ENCODE measurements around the gene OR13F1.
"Not testable (repeated sequence)": the region's sequence is repeated elsewhere in the genome, so short reads cannot be mapped to it uniquely, and the experiment has no call there.

Gene OR13F1

GRCh38 chr9:104494808-104495207 is 9.3 kb upstream of the OR13F1 start:
- peak in 1 of 2 donors; percentile 15 for DNase-seq (ENCODE audit: low read depth in 2 of 2)
- no peak for TF ChIP-seq CTCF (IDR thresholded peaks at IDR 0.05; ENCODE audit: low read depth, low read length)
- no peak overlapping the region for H3K4me3 ChIP-seq (replicated peaks in 1 of 2; ENCODE audit: low read depth in 2 of 2, low read length in 2 of 2)

- DNase-seq (ENCODE audit: low read depth in 2 of 2), result no peak
- no peak overlapping the region for H3K4me3 ChIP-seq (replicated peaks in 1 of 2; ENCODE audit: low read depth in 2 of 2, low read length in 2 of 2)
- TF ChIP-seq CTCF (IDR thresholded peaks at IDR 0.05; ENCODE audit: low read depth, low read length), result no peak
Observed at GRCh38 chr9:104503440-104503839, 623 bp upstream of the OR13F1 start.

- TF ChIP-seq CTCF (IDR thresholded peaks at IDR 0.05; ENCODE audit: low read depth, low read length), result no peak
- H3K4me3 ChIP-seq (replicated peaks in 1 of 2; ENCODE audit: low read depth in 2 of 2, low read length in 2 of 2), result no peak overlapping the region
- DNase-seq (ENCODE audit: low read depth in 2 of 2), result no peak
Observed at GRCh38 chr9:104506565-104506964, 2.5 kb downstream of the OR13F1 start.

- no peak for TF ChIP-seq CTCF (IDR thresholded peaks at IDR 0.05; ENCODE audit: low read depth, low read length)
- DNase-seq (ENCODE audit: low read depth in 2 of 2), result no peak
- no peak overlapping the region for H3K4me3 ChIP-seq (replicated peaks in 1 of 2; ENCODE audit: low read depth in 2 of 2, low read length in 2 of 2)
Observed at GRCh38 chr9:104514901-104515300, 10.8 kb downstream of the OR13F1 start.

GRCh38 chr9:104520241-104520640 is 16.2 kb downstream of the OR13F1 start:
- DNase-seq (ENCODE audit: low read depth in 2 of 2); H3K4me3 ChIP-seq (replicated peaks in 1 of 2; ENCODE audit: low read depth in 2 of 2, low read length in 2 of 2): not testable (repeated sequence)

GRCh38 chr9:104527109-104527508 is 23.0 kb downstream of the OR13F1 start, which contains the start of gene OR13C4:
Gene OR13C4 (minus strand): TSS chr9:104527209. CDS start chr9:104527209, 0 bp downstream.
- DNase-seq (ENCODE audit: low read depth in 2 of 2), result no peak
- no peak for TF ChIP-seq CTCF (IDR thresholded peaks at IDR 0.05; ENCODE audit: low read depth, low read length)
- no peak within 1 kb of the TSS for H3K4me3 ChIP-seq (replicated peaks in 1 of 2; ENCODE audit: low read depth in 2 of 2, low read length in 2 of 2)

- TF ChIP-seq CTCF (IDR thresholded peaks at IDR 0.05; ENCODE audit: low read depth, low read length), result no peak
- DNase-seq (ENCODE audit: low read depth in 2 of 2), result no peak
- no peak within 1 kb of the TSS for H3K4me3 ChIP-seq (replicated peaks in 1 of 2; ENCODE audit: low read depth in 2 of 2, low read length in 2 of 2)
Observed at GRCh38 chr9:104536756-104537155, 32.7 kb downstream of the OR13F1 start, which contains the start of gene OR13C3. Gene OR13C3 (minus strand): TSS chr9:104536856. CDS start chr9:104536723, 133 bp downstream.

Measured in cardiac fibroblast (primary cell).